HG03521 (cell line): ENCODE results near the gene TALDO1.

Source experiments
- ATAC-seq: cut with Tn5 transposase; IDR thresholded peaks from one replicate; pipeline ENCODE4 v1.9.1; 2021; ENCODE audit warnings: mild to moderate bottlenecking, moderate library complexity; ENCODE audit not compliant: unreplicated experiment

TALDO1 gene

GRCh38 chr11:714436-714835 lies 32.8 kb upstream of the TALDO1 start:
- no peak for ATAC-seq

- ATAC-seq = no peak
These were observed 27.8 kb upstream of the TALDO1 start for GRCh38 chr11:719214-720016.

GRCh38 chr11:720017-720641 lies 27.1 kb upstream of the TALDO1 start:
- ATAC-seq = no peak

GRCh38 chr11:720642-721246 lies 26.5 kb upstream of the TALDO1 start:
- ATAC-seq = no peak

GRCh38 chr11:721247-721740 lies 26.0 kb upstream of the TALDO1 start:
- ATAC-seq = no peak

GRCh38 chr11:721741-722345 lies 25.4 kb upstream of the TALDO1 start:
- ATAC-seq = no peak

- no peak for ATAC-seq
These were observed 24.9 kb upstream of the TALDO1 start for GRCh38 chr11:722346-722811.

- ATAC-seq = no peak
These were observed 24.0 kb upstream of the TALDO1 start for GRCh38 chr11:723120-723883.

GRCh38 chr11:724049-724777 lies 23.1 kb upstream of the TALDO1 start:
- ATAC-seq = no peak

GRCh38 chr11:724778-725386 lies 22.4 kb upstream of the TALDO1 start:
- no peak for ATAC-seq

GRCh38 chr11:725624-726202 lies 21.6 kb upstream of the TALDO1 start:
- no peak for ATAC-seq

GRCh38 chr11:726278-727220 lies 20.7 kb upstream of the TALDO1 start:
- ATAC-seq = no peak

- no peak for ATAC-seq
These were observed 20.0 kb upstream of the TALDO1 start for GRCh38 chr11:727281-727701.

- ATAC-seq = no peak
These were observed 19.2 kb upstream of the TALDO1 start for GRCh38 chr11:727859-728748.

GRCh38 chr11:728901-729491 lies 18.3 kb upstream of the TALDO1 start:
- no peak for ATAC-seq

GRCh38 chr11:729492-730074 lies 17.7 kb upstream of the TALDO1 start:
- ATAC-seq = no peak
